GM23248 (cell line): ENCODE measurements around the gene NOL7. TPM values are rescaled to one million over a fixed set of nuclear protein-coding genes. Genes with fewer than 3 reads are reported as not detected.

Source experiments
- DNase-seq: peaks from one replicate; pipeline ENCODE4 v3.0.0-alpha.2; 2015
- H2AFZ ChIP-seq: fragments of 200-600 bp; sonication (generic); 2 replicates; pipeline ENCODE4 v1.6.1; 2016; ENCODE audit warnings: antibody characterized with exemption
- H3F3A ChIP-seq: fragments of 200-600 bp; sonication (generic); 2 replicates; pipeline ENCODE4 v1.6.1; 2016; ENCODE audit warnings: mild to moderate bottlenecking, antibody characterized with exemption, mixed run types; ENCODE audit not compliant: insufficient read depth
- H3K27ac ChIP-seq: fragments of 200-600 bp; sonication (generic); 2 replicates; pipeline ENCODE4 v1.5.1; 2016; ENCODE audit warnings: mild to moderate bottlenecking
- H3K27me3 ChIP-seq: fragments of 200-600 bp; sonication (generic); replicated peaks from 2 replicates; pipeline ENCODE4 v1.6.1; 2016; ENCODE audit warnings: mild to moderate bottlenecking; ENCODE audit not compliant: insufficient read depth
- H3K36me3 ChIP-seq: fragments of 200-600 bp; sonication (generic); 2 replicates; pipeline ENCODE4 v1.6.1; 2016; ENCODE audit warnings: low read depth, mild to moderate bottlenecking
- H3K4me1 ChIP-seq: fragments of 200-600 bp; sonication (generic); 2 replicates; pipeline ENCODE4 v1.6.1; 2016; ENCODE audit warnings: mild to moderate bottlenecking; ENCODE audit not compliant: insufficient read depth
- H3K4me2 ChIP-seq: fragments of 200-600 bp; sonication (generic); one replicate; pipeline ENCODE4 v1.6.1; 2016; ENCODE audit warnings: mild to moderate bottlenecking; ENCODE audit not compliant: unreplicated experiment
- H3K4me3 ChIP-seq: fragments of 200-600 bp; sonication (generic); 2 replicates; pipeline ENCODE4 v1.5.1; 2016; ENCODE audit warnings: mild to moderate bottlenecking
- H3K79me2 ChIP-seq: fragments of 200-600 bp; sonication (generic); 2 replicates; pipeline ENCODE4 v1.6.1; 2016; ENCODE audit warnings: mild to moderate bottlenecking; ENCODE audit not compliant: insufficient read depth
- H3K9ac ChIP-seq: fragments of 200-600 bp; sonication (generic); 2 replicates; pipeline ENCODE4 v1.6.1; 2016; ENCODE audit warnings: mild to moderate bottlenecking
- H3K9me2 ChIP-seq: fragments of 200-600 bp; sonication (generic); 2 replicates; pipeline ENCODE4 v1.6.1; 2016; ENCODE audit warnings: mixed run types, mild to moderate bottlenecking, moderate library complexity; ENCODE audit not compliant: insufficient read depth
- H3K9me3 ChIP-seq: fragments of 200-600 bp; sonication (generic); one replicate; pipeline ENCODE4 v1.6.1; 2017; ENCODE audit warnings: low read depth
- H4K20me1 ChIP-seq: fragments of 200-600 bp; sonication (generic); 2 replicates; pipeline ENCODE4 v1.6.0; 2016; ENCODE audit not compliant: insufficient read depth
- EZH2 ChIP-seq: fragments of 200-600 bp; sonication (generic); IDR thresholded peaks from 2 replicates; pipeline ENCODE4 v1.6.1; 2018; ENCODE audit warnings: antibody characterized with exemption, mild to moderate bottlenecking; ENCODE audit not compliant: insufficient read depth, poor library complexity, severe bottlenecking
- EZH2phosphoT487 ChIP-seq: fragments of 200-600 bp; sonication (generic); IDR thresholded peaks from 2 replicates; pipeline ENCODE4 v1.6.1; 2018; ENCODE audit warnings: antibody characterized with exemption, moderate library complexity, mild to moderate bottlenecking, low read depth; ENCODE audit not compliant: insufficient read depth
- WGBS, 2 experiments: methylation state at CpG; one replicate each; pipeline ENCODE4 v1.1.6; 2015 to 2017; ENCODE audit warnings: low lambda C conversion rate in 2 of 2, low coverage in 1 of 2; ENCODE audit errors: missing lambda C conversion rate in 2 of 2; 5-methylcytosine and 5-hydroxymethylcytosine counted together
- in situ Hi-C: fragments of 300-500 bp; cut with MboI; formaldehyde crosslinking; loops from 2 replicates; pipeline ENCODE4 v1.15.0; 2020
- polyA plus RNA-seq: library from polyadenylated mRNA; unstranded; fragments of >200 nt; fragmentation: Nextera tagmentation; extraction: Ambion mirVana; gene quantifications from 2 replicates; pipeline ENCODE4 v1.2.1, GENCODE V29; 2016
- total RNA-seq: library from RNA; depleted of rRNA; stranded (reverse); fragments of >200 nt; shearing (Covaris generic); gene quantifications from 2 replicates; pipeline ENCODE4 v1.2.3, GENCODE V29; 2014

Gene NOL7
- total and polyA plus RNA-seq, 2 experiments from 2014 or later = 53.1 to 124 TPM

DNA sequence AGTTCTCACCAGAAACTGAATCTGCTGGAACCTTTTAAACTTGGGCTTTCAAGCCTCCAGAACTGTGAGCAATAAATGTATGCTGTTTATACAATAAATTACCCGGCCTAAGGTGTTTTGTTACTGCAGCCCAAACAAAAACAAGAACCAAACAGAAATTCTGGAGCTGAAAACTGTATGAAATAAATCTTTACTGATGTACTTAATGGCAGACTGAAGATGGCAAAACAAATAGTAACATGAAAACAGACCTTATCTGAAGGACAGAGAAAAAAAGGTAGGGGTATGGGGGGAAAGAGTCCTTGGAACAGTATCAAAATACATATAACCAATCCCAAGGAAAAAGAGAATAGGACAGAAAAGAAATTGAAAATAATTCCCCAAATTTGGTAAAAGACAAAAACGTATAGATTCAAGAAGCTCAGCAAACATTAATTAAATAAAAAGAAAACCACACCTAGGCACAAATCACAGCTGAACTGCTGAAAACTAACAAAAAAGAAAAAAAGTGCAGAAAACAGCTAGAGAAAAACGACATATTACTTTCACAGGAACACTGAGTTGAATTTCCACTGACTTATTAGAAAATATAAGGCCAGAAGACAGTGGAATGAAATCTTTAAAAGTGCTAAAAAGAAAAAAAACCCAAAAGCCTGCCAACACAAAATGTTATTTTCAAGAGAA, 47.7 kb downstream of the NOL7 start:
- Histone ChIP-seq H3F3A (peaks cover 8% of the 10 kb centered on the region; the same call in 1 of the 2 replicates), H3K79me2 (peaks cover 100% of the 10 kb centered on the region), H3K4me2 (no peak overlapping the region), H3K36me3 (no peaks in the 10 kb centered on the region), H3K4me1 (peaks cover 34% of the 10 kb centered on the region), H3K27me3 (no peaks in the 10 kb centered on the region), H4K20me1 (peaks cover 31% of the 10 kb centered on the region; the same call in 1 of the 2 replicates), H3K4me3 (no peak overlapping the region), H3K9me3 (no peaks in the 10 kb centered on the region), H3K9ac (no peak overlapping the region), H3K27ac (no peak overlapping the region), H3K9me2 (no peaks in the 10 kb centered on the region; the same call in none of the 2 replicates), H2AFZ (no peak overlapping the region)
- no peak for TF ChIP-seq EZH2
- TF ChIP-seq EZH2phosphoT487 = no peak
- DNase-seq = no peak
- WGBS, 2 experiments = 69 to 70% methylated on average over 3 of the region's 3 CpGs
- in situ Hi-C loops = no loop called here

- Histone ChIP-seq H3K4me3 (no peak overlapping the region), H3K4me2 (no peak overlapping the region), H3F3A (peaks cover 11% of the 10 kb centered on the region; the same call in 1 of the 2 replicates), H3K36me3 (no peaks in the 10 kb centered on the region), H3K9me2 (no peaks in the 10 kb centered on the region; the same call in none of the 2 replicates), H3K79me2 (peaks cover 100% of the 10 kb centered on the region), H3K27me3 (no peaks in the 10 kb centered on the region), H3K27ac (no peak overlapping the region), H4K20me1 (peaks cover 35% of the 10 kb centered on the region; the same call in 1 of the 2 replicates), H2AFZ (no peak overlapping the region), H3K4me1 (peaks cover 41% of the 10 kb centered on the region), H3K9me3 (no peaks in the 10 kb centered on the region), H3K9ac (no peak overlapping the region)
- WGBS, 2 experiments = 75 to 83% methylated on average over 4 of the region's 4 CpGs
- DNase-seq = no peak
- in situ Hi-C loops = no loop called here
- no peak for TF ChIP-seq EZH2phosphoT487
- TF ChIP-seq EZH2 = no peak
Measured at GRCh38 chr6:13663986-13664385, 48.9 kb downstream of the NOL7 start.

GRCh38 chr6:13664703-13665352, 49.7 kb downstream of the NOL7 start:
- H3K9ac ChIP-seq = no peak overlapping the region
- in situ Hi-C loops = no loop called here
- H4K20me1 ChIP-seq = peaks cover 29% of the 10 kb centered on the region; the same call in 1 of the 2 replicates
- TF ChIP-seq EZH2 (no peak), EZH2phosphoT487 (no peak)
- H3K9me3 ChIP-seq = no peaks in the 10 kb centered on the region
- no peaks in the 10 kb centered on the region for H3K36me3 ChIP-seq
- H3K4me1 ChIP-seq = peaks cover 41% of the 10 kb centered on the region
- H3K9me2 ChIP-seq = no peaks in the 10 kb centered on the region; the same call in none of the 2 replicates
- no peak overlapping the region for H2AFZ ChIP-seq
- no peaks in the 10 kb centered on the region for H3K27me3 ChIP-seq
- no peak overlapping the region for H3K4me2 ChIP-seq
- H3F3A ChIP-seq = peaks cover 11% of the 10 kb centered on the region; the same call in 1 of the 2 replicates
- H3K27ac ChIP-seq = no peak overlapping the region
- no peak overlapping the region for H3K4me3 ChIP-seq
- DNase-seq = peak; percentile 59
- peaks cover 100% of the 10 kb centered on the region for H3K79me2 ChIP-seq

DNA sequence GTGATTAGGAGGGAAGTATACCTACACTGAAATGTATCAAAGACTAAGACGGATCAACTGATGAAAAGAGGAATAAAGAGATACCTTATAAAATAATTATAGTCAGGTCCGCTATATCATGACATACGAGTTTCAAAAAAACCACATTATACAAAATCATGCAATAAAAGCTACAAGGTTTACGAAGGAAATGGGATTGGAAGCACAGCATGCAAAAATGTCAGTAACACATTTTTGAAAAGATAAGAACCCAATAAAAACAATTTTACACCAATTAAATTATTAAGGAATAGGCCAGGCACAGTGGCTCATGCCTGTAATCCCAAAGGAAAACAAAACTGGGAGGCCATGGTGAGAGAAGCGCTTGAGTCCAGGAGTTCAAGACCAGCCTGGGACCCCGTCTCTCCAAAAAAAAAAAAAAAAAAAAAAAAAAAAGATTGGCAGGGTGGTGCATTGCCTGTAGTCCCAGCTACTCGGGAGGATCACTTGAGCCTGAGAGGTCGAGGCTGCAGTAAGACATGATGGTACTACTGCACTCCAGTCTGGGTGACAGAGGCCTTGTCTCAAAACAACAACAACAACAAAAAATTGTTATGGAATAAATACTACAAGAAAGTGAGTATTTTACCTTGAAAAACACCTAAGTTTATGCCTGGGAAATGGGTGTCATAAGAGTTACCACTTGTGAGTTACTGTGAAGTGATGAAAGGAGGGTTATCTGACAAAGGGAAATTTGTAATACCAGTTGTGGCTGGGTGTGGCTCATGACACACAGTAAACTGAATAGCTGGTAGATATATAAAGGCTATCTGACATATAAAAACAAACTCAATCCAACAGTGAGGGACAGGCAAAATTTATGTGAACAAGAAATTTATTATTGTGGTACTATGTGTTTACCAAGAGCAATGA, 51.3 kb downstream of the NOL7 start:
- WGBS, 2 experiments = 96 to 99% methylated on average over 7 to 8 of the region's 8 CpGs

More for the DNA sequence above, 51.3 kb downstream of the NOL7 start:
- peaks cover 100% of the 10 kb centered on the region for H3K79me2 ChIP-seq
- peaks cover 11% of the 10 kb centered on the region; the same call in 1 of the 2 replicates for H3F3A ChIP-seq
- H3K9me3 ChIP-seq = no peaks in the 10 kb centered on the region
- no peak overlapping the region for H3K9ac ChIP-seq
- H3K4me1 ChIP-seq = peaks cover 41% of the 10 kb centered on the region
- H3K9me2 ChIP-seq = no peaks in the 10 kb centered on the region; the same call in none of the 2 replicates
- H3K36me3 ChIP-seq = no peaks in the 10 kb centered on the region
- H3K4me2 ChIP-seq = peak overlapping the region; percentile 26
- in situ Hi-C loops = no loop called here
- H3K4me3 ChIP-seq = no peak overlapping the region
- TF ChIP-seq EZH2phosphoT487 (no peak), EZH2 (no peak)
- DNase-seq = peak; percentile 33
- H3K27me3 ChIP-seq = no peaks in the 10 kb centered on the region
- H3K27ac ChIP-seq = no peak overlapping the region
- H4K20me1 ChIP-seq = peaks cover 25% of the 10 kb centered on the region; the same call in 1 of the 2 replicates
- H2AFZ ChIP-seq = no peak overlapping the region
